Activated T-helper 2 cell treated with anti-CD3 and anti-CD28 coated beads, Interferon-gamma antibody, Interleukin-2, Interleukin-4, amounts not matched to agents 10 μg/mL and 5 μg/mL and 100 μg/mL, durations not matched to agents 14 hours and 24 hours and 36 hours (primary cell): ENCODE measurements around the gene RTRAF. TPM values are rescaled to one million over a fixed set of nuclear protein-coding genes. Genes with fewer than 3 reads are reported as not detected.

Source experiments
- DNase-seq: peaks from one replicate; pipeline ENCODE4 v3.0.0; 2021; ENCODE audit warnings: low spot score
- H3K27ac Mint-ChIP-seq: one replicate; pipeline ENCODE4 v1.8.0; 2021; ENCODE audit warnings: mixed read lengths
- H3K27me3 Mint-ChIP-seq: one replicate; pipeline ENCODE4 v1.8.0; 2021; ENCODE audit warnings: low read depth, mixed read lengths
- H3K36me3 Mint-ChIP-seq: one replicate; pipeline ENCODE4 v1.8.0; 2021; ENCODE audit warnings: low read depth, mixed read lengths
- H3K4me1 Mint-ChIP-seq: one replicate; pipeline ENCODE4 v1.8.0; 2021; ENCODE audit warnings: low read depth, mixed read lengths
- H3K4me3 Mint-ChIP-seq: one replicate; pipeline ENCODE4 v1.8.0; 2021; ENCODE audit warnings: low read depth, mild to moderate bottlenecking, moderate library complexity, mixed read lengths
- H3K9me3 Mint-ChIP-seq: one replicate; pipeline ENCODE4 v1.8.0; 2021; ENCODE audit warnings: mixed read lengths
- intact Hi-C: fragments of 100-400 bp; cut with micrococcal nuclease; formaldehyde crosslinking; loops from one replicate; pipeline ENCODE4 v1.15.1; 2023
- total RNA-seq: library from RNA; stranded (reverse); gene quantifications from 2 replicates; pipeline ENCODE4 v1.2.3, GENCODE V29; 2022

Gene RTRAF
- total RNA-seq, 1 donor from 2014 or later, result 212 TPM

GRCh38 chr14:51969852-51970540, 19.4 kb upstream of the RTRAF start:
- DNase-seq, result no peak
- H3K36me3 Mint-ChIP-seq, result peaks cover 18% of the 10 kb centered on the region
- no peaks in the 10 kb centered on the region for H3K4me1 Mint-ChIP-seq
- H3K27me3 Mint-ChIP-seq, result no peaks in the 10 kb centered on the region
- no peak overlapping the region for H3K4me3 Mint-ChIP-seq
- no peak overlapping the region for H3K27ac Mint-ChIP-seq
- intact Hi-C loops, result no loop called here
- no peaks in the 10 kb centered on the region for H3K9me3 Mint-ChIP-seq

- Mint-ChIP-seq H3K4me3 (no peak overlapping the region), H3K9me3 (no peaks in the 10 kb centered on the region), H3K27me3 (no peaks in the 10 kb centered on the region), H3K36me3 (peaks cover 3% of the 10 kb centered on the region), H3K27ac (no peak overlapping the region), H3K4me1 (no peaks in the 10 kb centered on the region)
- intact Hi-C loops, result no loop called here
- DNase-seq, result no peak
Measured at GRCh38 chr14:51972566-51972965, 16.8 kb upstream of the RTRAF start.

GRCh38 chr14:51977075-51977474, 12.3 kb upstream of the RTRAF start:
- intact Hi-C loops, result loop anchor here (5.0 kb wide), 2 partner anchors 115 to 200 kb away; partner anchors contain the start of gene GNG2
- H3K27me3 Mint-ChIP-seq, result no peaks in the 10 kb centered on the region
- DNase-seq, result no peak
- H3K4me3 Mint-ChIP-seq, result no peak overlapping the region
- no peaks in the 10 kb centered on the region for H3K36me3 Mint-ChIP-seq
- no peaks in the 10 kb centered on the region for H3K9me3 Mint-ChIP-seq
- H3K4me1 Mint-ChIP-seq, result peaks cover 10% of the 10 kb centered on the region
- no peak overlapping the region for H3K27ac Mint-ChIP-seq

- intact Hi-C loops, result loop anchor here (5.0 kb wide), 2 partner anchors 116 to 201 kb away; partner anchors contain the start of gene GNG2
- Mint-ChIP-seq H3K27ac (no peak overlapping the region), H3K27me3 (no peaks in the 10 kb centered on the region), H3K9me3 (no peaks in the 10 kb centered on the region), H3K4me3 (no peak overlapping the region), H3K36me3 (no peaks in the 10 kb centered on the region), H3K4me1 (peaks cover 10% of the 10 kb centered on the region)
- DNase-seq, result no peak
Measured at GRCh38 chr14:51978681-51979085, 10.7 kb upstream of the RTRAF start.

DNA sequence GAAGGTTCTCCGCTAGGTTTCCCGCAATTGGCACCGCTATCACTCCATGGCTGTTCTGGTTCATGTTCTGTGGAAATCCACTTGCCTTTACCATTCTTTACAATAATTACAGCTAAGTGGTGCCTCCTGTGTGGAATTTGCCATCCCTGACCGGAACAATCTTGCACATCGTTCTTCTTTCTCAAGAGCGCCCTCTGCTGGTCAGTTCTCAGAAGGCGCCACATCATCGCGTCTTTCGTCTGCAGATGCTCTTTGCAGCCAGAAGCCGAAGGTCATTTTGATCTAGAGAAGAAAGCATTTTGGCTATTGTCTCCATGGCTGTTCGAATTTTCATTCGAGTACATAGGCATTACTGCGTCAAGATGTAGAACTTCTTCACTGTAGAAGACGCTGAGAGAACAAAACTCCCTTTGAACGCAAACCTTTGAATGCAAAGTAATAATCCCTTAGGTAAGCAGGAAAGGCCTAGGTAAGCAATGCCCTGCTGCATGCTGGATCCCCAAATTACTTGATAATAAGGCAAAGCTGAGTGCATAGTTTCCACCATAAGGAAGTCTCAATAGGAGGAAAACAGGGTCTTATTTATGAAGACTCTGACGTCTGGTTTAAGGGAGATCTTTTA, 10.1 kb upstream of the RTRAF start:
- Mint-ChIP-seq H3K4me1 (peaks cover 10% of the 10 kb centered on the region), H3K36me3 (no peaks in the 10 kb centered on the region), H3K9me3 (no peaks in the 10 kb centered on the region), H3K27me3 (no peaks in the 10 kb centered on the region), H3K27ac (no peak overlapping the region), H3K4me3 (no peak overlapping the region)
- peak; percentile 67 for DNase-seq
- intact Hi-C loops, result loop anchor here (5.0 kb wide), 2 partner anchors 117 to 202 kb away; partner anchors contain the start of gene GNG2

GRCh38 chr14:51981218-51981854, 8.0 kb upstream of the RTRAF start:
- Mint-ChIP-seq H3K4me1 (peaks cover 10% of the 10 kb centered on the region), H3K36me3 (no peaks in the 10 kb centered on the region), H3K27ac (no peak overlapping the region), H3K4me3 (no peak overlapping the region), H3K9me3 (no peaks in the 10 kb centered on the region), H3K27me3 (peaks cover 2% of the 10 kb centered on the region)
- intact Hi-C loops, result no loop called here
- DNase-seq, result no peak

- Mint-ChIP-seq H3K4me3 (no peak overlapping the region), H3K27me3 (peaks cover 2% of the 10 kb centered on the region)
- intact Hi-C loops, result loop anchor here (5.0 kb wide), 2 partner anchors 81 to 161 kb away; no protein-coding TSS in a partner anchor
Measured at GRCh38 chr14:51988221-51988620, 1.1 kb upstream of the RTRAF start.

DNA sequence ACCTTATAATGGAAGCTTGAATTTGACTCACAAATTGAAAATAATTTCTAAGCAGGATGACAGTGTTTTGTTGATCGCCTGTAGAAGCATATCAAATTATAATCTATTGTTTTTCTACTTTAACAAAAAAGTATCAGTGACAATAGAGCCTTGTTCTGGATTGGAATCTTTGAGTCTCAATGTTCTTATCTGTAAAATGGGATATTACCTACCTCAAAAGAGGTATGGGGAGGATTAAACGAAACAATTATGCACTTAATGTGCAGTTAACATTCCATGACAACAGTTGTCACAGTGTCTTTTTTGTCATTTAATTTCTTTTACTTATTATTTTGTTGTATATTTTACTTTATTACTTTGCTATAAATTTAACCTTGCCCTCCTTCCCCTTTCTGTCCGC, 1.1 kb downstream of the RTRAF start:
- H3K4me3 Mint-ChIP-seq, result peak overlapping the region; percentile 95

More at GRCh38 chr14:51988221-51988620, 1.1 kb upstream of the RTRAF start:
- Mint-ChIP-seq H3K9me3 (no peaks in the 10 kb centered on the region), H3K27ac (no peak overlapping the region), H3K4me1 (peaks cover 23% of the 10 kb centered on the region), H3K36me3 (peaks cover 21% of the 10 kb centered on the region)
- no peak for DNase-seq

DNA sequence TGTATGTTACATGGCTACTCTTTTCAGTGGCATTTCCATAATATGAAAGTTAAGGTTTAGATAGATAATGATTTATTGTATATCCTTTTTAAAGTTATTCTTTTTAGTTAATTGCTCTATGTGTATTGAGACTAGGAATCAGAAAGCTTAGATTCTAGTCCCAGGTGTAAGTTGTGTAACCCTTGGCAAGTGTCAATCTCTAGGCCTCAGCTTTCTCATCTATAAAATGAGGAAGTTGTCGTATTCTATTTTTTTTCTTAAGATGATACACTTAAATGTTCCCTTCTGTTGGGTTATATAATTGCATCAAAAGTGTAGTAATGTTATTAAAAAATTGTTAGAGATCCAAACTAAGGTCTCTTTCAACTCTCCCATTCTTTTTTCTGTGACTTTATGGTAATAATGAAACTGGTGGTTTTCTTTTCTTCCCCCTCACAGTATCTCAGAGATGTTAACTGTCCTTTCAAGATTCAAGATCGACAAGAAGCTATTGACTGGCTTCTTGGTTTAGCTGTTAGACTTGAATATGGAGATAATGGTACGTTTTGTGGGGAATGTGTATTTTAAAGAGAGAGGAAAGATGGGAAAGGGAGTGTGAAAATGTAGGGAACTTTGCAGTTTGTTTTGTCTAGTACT, 4.1 kb downstream of the RTRAF start:
- no peak overlapping the region for H3K27ac Mint-ChIP-seq
- no peak overlapping the region for H3K4me3 Mint-ChIP-seq

More for the DNA sequence above, 1.1 kb downstream of the RTRAF start:
- no peaks in the 10 kb centered on the region for H3K27me3 Mint-ChIP-seq
- H3K9me3 Mint-ChIP-seq, result no peaks in the 10 kb centered on the region
- intact Hi-C loops, result loop anchor here (5.0 to 10.0 kb wide), 4 partner anchors 137 to 482 kb away; partner anchors contain the start of gene FRMD6
- peaks cover 36% of the 10 kb centered on the region for H3K4me1 Mint-ChIP-seq
- H3K27ac Mint-ChIP-seq, result peak overlapping the region; percentile 90
- H3K36me3 Mint-ChIP-seq, result peaks cover 42% of the 10 kb centered on the region
- DNase-seq, result no peak

DNA sequence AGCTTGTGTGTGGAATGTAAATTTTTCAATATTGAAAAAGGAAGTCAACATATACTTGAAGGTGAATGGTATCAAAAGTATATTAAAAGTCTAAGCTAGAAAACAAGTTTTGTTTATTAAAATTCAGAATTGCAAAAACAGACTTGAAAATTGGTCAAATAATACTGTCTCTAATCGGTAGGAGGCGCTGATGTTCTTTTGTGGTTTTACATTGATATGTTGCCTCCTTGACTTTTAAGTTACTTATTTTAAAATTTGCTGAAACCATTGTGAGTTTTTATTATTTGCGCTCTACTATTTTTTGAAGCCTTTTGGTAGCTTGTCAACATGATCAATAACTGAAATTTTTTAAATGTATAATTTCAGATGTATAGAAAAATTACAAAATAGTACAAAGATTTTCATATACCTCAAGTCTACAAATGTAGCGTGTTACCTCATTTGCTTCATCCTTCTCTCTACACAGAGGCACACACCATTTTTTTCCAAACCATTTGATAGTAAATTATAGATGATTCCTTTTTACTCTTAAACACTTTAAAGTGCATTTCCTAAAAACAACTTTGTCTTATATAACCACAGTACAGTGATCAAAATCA, 6.9 kb downstream of the RTRAF start:
- no peaks in the 10 kb centered on the region for H3K9me3 Mint-ChIP-seq
- peaks cover 76% of the 10 kb centered on the region for H3K36me3 Mint-ChIP-seq
- H3K4me1 Mint-ChIP-seq, result peaks cover 29% of the 10 kb centered on the region
- H3K27me3 Mint-ChIP-seq, result no peaks in the 10 kb centered on the region
- H3K27ac Mint-ChIP-seq, result no peak overlapping the region
- intact Hi-C loops, result loop anchor here (5.0 to 10.0 kb wide), 2 partner anchors 276 to 419 kb away; no protein-coding TSS in a partner anchor
- no peak for DNase-seq
- H3K4me3 Mint-ChIP-seq, result no peak overlapping the region

More for the DNA sequence above, 4.1 kb downstream of the RTRAF start:
- Mint-ChIP-seq H3K4me1 (peaks cover 43% of the 10 kb centered on the region), H3K36me3 (peaks cover 60% of the 10 kb centered on the region), H3K27me3 (no peaks in the 10 kb centered on the region), H3K9me3 (no peaks in the 10 kb centered on the region)
- DNase-seq, result no peak
- intact Hi-C loops, result loop anchor here (5.0 to 10.0 kb wide), 4 partner anchors 134 to 479 kb away; partner anchors contain the start of gene FRMD6

- no peak for DNase-seq
- no peaks in the 10 kb centered on the region for H3K9me3 Mint-ChIP-seq
- H3K4me1 Mint-ChIP-seq, result peaks cover 21% of the 10 kb centered on the region
- no peak overlapping the region for H3K27ac Mint-ChIP-seq
- intact Hi-C loops, result loop anchor here (5.0 to 10.0 kb wide), 2 partner anchors 274 to 416 kb away; no protein-coding TSS in a partner anchor
- peaks cover 73% of the 10 kb centered on the region for H3K36me3 Mint-ChIP-seq
- no peaks in the 10 kb centered on the region for H3K27me3 Mint-ChIP-seq
- no peak overlapping the region for H3K4me3 Mint-ChIP-seq
Measured at GRCh38 chr14:51998348-51998747, 9.0 kb downstream of the RTRAF start.

- Mint-ChIP-seq H3K4me1 (peaks cover 17% of the 10 kb centered on the region), H3K4me3 (no peak overlapping the region), H3K27me3 (no peaks in the 10 kb centered on the region), H3K36me3 (peaks cover 68% of the 10 kb centered on the region), H3K9me3 (no peaks in the 10 kb centered on the region), H3K27ac (no peak overlapping the region)
- intact Hi-C loops, result loop anchor here (5.0 to 10.0 kb wide), 2 partner anchors 273 to 416 kb away; no protein-coding TSS in a partner anchor
- no peak for DNase-seq
Measured at GRCh38 chr14:51999084-51999483, 9.7 kb downstream of the RTRAF start.
